Measurements from ENCODE around the gene ACOXL.

The ACOXL gene

DNA sequence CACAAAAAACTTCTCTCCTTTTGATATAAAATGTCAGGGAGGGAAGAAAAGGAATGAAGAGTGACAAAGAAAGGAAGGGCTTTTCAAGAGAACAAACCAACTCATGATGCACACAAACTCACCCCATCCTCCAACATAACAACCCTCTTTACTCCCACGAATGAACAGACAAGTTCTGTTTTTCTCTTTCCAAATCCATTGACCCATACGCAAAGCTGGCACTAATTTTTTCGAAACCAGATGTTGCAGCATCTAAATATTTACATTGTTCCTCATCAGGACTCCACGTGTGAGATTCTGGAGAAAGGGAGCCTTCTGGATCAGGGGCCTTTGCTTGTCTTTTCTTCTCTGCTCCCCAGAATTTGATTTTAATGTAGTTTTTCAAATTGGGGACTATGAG lies 245.0 kb downstream of the ACOXL start:
- H2BK5ac ChIP-seq (ENCODE audit: low read depth, low read length, poor library complexity, severe bottlenecking) = no peak overlapping the region
- WGBS = 43% methylated on average over 4 of the region's 4 CpGs
- H2AK5ac ChIP-seq (ENCODE audit: low read length, severe bottlenecking) = no peak overlapping the region
- H2BK15ac ChIP-seq (ENCODE audit: low read depth, poor library complexity, severe bottlenecking) = no peak overlapping the region
- no peak overlapping the region for H3K4me3 ChIP-seq (ENCODE audit: insufficient read depth in 1 of 2, low read depth in 1 of 2, low read length in 2 of 2)
- no peak overlapping the region for H4K8ac ChIP-seq (ENCODE audit: low read length)
- H3K4me2 ChIP-seq (ENCODE audit: low read length, poor library complexity, severe bottlenecking) = no peak overlapping the region
- H4K91ac ChIP-seq (ENCODE audit: low read length) = no peak overlapping the region
- no peak overlapping the region for H3K9ac ChIP-seq (ENCODE audit: low read length)
- H3K79me1 ChIP-seq (replicated peaks; ENCODE audit: low read length, poor library complexity, severe bottlenecking) = no peaks in the 10 kb centered on the region
- H3K36me3 ChIP-seq (ENCODE audit: control insufficient read depth in 1 of 2, insufficient read depth in 2 of 2, low read depth in 1 of 2, low read length in 2 of 2) = no peaks in the 10 kb centered on the region
- no peaks in the 10 kb centered on the region for H3K4me1 ChIP-seq (ENCODE audit: control insufficient read depth, insufficient read depth, low read depth, low read length)
- H3K23ac ChIP-seq (ENCODE audit: low read length in 2 of 2) = no peak overlapping the region
- H2AFZ ChIP-seq (ENCODE audit: low read depth, low read length) = no peak overlapping the region
- no peak overlapping the region for H3K27ac ChIP-seq (ENCODE audit: low read length, poor library complexity, severe bottlenecking)
- no peak overlapping the region for H2BK12ac ChIP-seq (ENCODE audit: low read length in 2 of 2)
- H2BK120ac ChIP-seq (ENCODE audit: low read depth, low read length) = no peak overlapping the region
- H3K27me3 ChIP-seq (ENCODE audit: control insufficient read depth in 1 of 2, insufficient read depth in 1 of 2, low read length in 2 of 2) = peaks cover 32 to 35% of the 10 kb centered on the region in 2 experiments
- no peaks in the 10 kb centered on the region for H3K9me3 ChIP-seq (ENCODE audit: control insufficient read depth, low read length)
- H3K14ac ChIP-seq (ENCODE audit: low read length in 2 of 2) = no peak overlapping the region
- H3K4ac ChIP-seq (ENCODE audit: low read depth in 1 of 2, low read length in 2 of 2) = no peak overlapping the region
- no peak overlapping the region for H3K18ac ChIP-seq (ENCODE audit: low read depth in 1 of 2, low read length in 2 of 2)
- no peak for DNase-seq

GRCh38 chr2:110978148-110978547 lies 245.8 kb downstream of the ACOXL start:
- no peak overlapping the region for H4K91ac ChIP-seq (ENCODE audit: low read length)
- H3K27ac ChIP-seq (ENCODE audit: low read length, poor library complexity, severe bottlenecking) = no peak overlapping the region
- no peak overlapping the region for H2AFZ ChIP-seq (ENCODE audit: low read depth, low read length)
- H3K18ac ChIP-seq (ENCODE audit: low read depth in 1 of 2, low read length in 2 of 2) = no peak overlapping the region
- H3K4me3 ChIP-seq (ENCODE audit: insufficient read depth in 1 of 2, low read depth in 1 of 2, low read length in 2 of 2) = no peak overlapping the region
- H3K14ac ChIP-seq (ENCODE audit: low read length in 2 of 2) = no peak overlapping the region
- H2AK5ac ChIP-seq (ENCODE audit: low read length, severe bottlenecking) = no peak overlapping the region
- no peak overlapping the region for H2BK12ac ChIP-seq (ENCODE audit: low read length in 2 of 2)
- H3K4me1 ChIP-seq (ENCODE audit: control insufficient read depth, insufficient read depth, low read depth, low read length) = no peaks in the 10 kb centered on the region
- H3K4ac ChIP-seq (ENCODE audit: low read depth in 1 of 2, low read length in 2 of 2) = no peak overlapping the region
- no peaks in the 10 kb centered on the region for H3K36me3 ChIP-seq (ENCODE audit: control insufficient read depth in 1 of 2, insufficient read depth in 2 of 2, low read depth in 1 of 2, low read length in 2 of 2)
- H3K27me3 ChIP-seq (ENCODE audit: control insufficient read depth in 1 of 2, insufficient read depth in 1 of 2, low read length in 2 of 2) = peaks cover 33 to 40% of the 10 kb centered on the region in 2 experiments
- no peak overlapping the region for H2BK15ac ChIP-seq (ENCODE audit: low read depth, poor library complexity, severe bottlenecking)
- 83% methylated on average over 6 of the region's 6 CpGs for WGBS
- no peak for DNase-seq
- H2BK5ac ChIP-seq (ENCODE audit: low read depth, low read length, poor library complexity, severe bottlenecking) = no peak overlapping the region
- no peak overlapping the region for H3K23ac ChIP-seq (ENCODE audit: low read length in 2 of 2)
- no peak overlapping the region for H3K4me2 ChIP-seq (ENCODE audit: low read length, poor library complexity, severe bottlenecking)
- H4K8ac ChIP-seq (ENCODE audit: low read length) = no peak overlapping the region
- no peak overlapping the region for H2BK120ac ChIP-seq (ENCODE audit: low read depth, low read length)
- no peaks in the 10 kb centered on the region for H3K79me1 ChIP-seq (replicated peaks; ENCODE audit: low read length, poor library complexity, severe bottlenecking)
- no peaks in the 10 kb centered on the region for H3K9me3 ChIP-seq (ENCODE audit: control insufficient read depth, low read length)
- no peak overlapping the region for H3K9ac ChIP-seq (ENCODE audit: low read length)

DNA sequence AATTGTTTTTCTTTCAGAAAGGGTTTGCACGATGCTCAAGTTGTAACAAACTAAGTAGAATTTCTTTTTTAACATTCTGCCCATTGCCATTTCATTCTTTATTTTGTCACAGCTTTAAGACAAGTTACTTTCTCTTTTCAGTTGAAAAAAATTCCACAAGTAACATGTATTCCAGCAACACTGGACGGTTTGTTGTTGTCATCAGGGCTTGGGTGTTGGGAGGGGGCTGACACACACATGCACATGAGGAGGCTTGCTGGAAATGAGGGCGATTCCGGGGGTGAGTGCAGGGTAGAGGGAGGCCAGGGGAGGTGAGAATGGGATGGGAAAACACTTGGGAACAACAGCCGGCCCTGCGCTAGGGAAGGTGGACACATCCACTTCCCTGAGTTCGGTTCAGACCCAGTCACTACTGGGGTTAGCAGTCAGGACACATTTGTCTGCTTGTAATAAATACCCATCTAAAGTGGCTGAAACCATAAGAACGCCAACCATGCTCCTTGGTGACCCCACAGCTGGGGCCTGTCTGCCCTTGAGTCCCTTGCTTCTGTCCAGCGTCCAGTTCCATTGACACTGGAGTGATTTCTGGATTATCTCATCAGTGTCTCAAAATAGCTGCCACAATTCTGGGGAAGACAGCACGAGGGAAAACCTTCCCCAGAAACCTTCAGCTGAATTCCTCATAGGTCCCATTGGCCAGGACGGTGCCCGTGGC lies 246.5 kb downstream of the ACOXL start:
- no peak overlapping the region for H3K9ac ChIP-seq (ENCODE audit: low read length)
- WGBS = 50% methylated on average over 10 of the region's 12 CpGs
- no peak overlapping the region for H2AK5ac ChIP-seq (ENCODE audit: low read length, severe bottlenecking)
- H3K14ac ChIP-seq (ENCODE audit: low read length in 2 of 2) = peak overlapping the region in 1 of 2 experiments; percentile 33
- no peak overlapping the region for H3K4me2 ChIP-seq (ENCODE audit: low read length, poor library complexity, severe bottlenecking)
- DNase-seq = peak; percentile 3
- H2BK5ac ChIP-seq (ENCODE audit: low read depth, low read length, poor library complexity, severe bottlenecking) = no peak overlapping the region
- no peak overlapping the region for H3K18ac ChIP-seq (ENCODE audit: low read depth in 1 of 2, low read length in 2 of 2)
- no peaks in the 10 kb centered on the region for H3K79me1 ChIP-seq (replicated peaks; ENCODE audit: low read length, poor library complexity, severe bottlenecking)
- no peak overlapping the region for H3K4me3 ChIP-seq (ENCODE audit: insufficient read depth in 1 of 2, low read depth in 1 of 2, low read length in 2 of 2)
- H4K8ac ChIP-seq (ENCODE audit: low read length) = no peak overlapping the region
- no peak overlapping the region for H2BK15ac ChIP-seq (ENCODE audit: low read depth, poor library complexity, severe bottlenecking)
- no peaks in the 10 kb centered on the region for H3K4me1 ChIP-seq (ENCODE audit: control insufficient read depth, insufficient read depth, low read depth, low read length)
- H3K23ac ChIP-seq (ENCODE audit: low read length in 2 of 2) = no peak overlapping the region
- no peak overlapping the region for H4K91ac ChIP-seq (ENCODE audit: low read length)
- no peak overlapping the region for H3K27ac ChIP-seq (ENCODE audit: low read length, poor library complexity, severe bottlenecking)
- no peaks in the 10 kb centered on the region for H3K36me3 ChIP-seq (ENCODE audit: control insufficient read depth in 1 of 2, insufficient read depth in 2 of 2, low read depth in 1 of 2, low read length in 2 of 2)
- peaks cover 31 to 33% of the 10 kb centered on the region in 2 experiments for H3K27me3 ChIP-seq (ENCODE audit: control insufficient read depth in 1 of 2, insufficient read depth in 1 of 2, low read length in 2 of 2)
- no peak overlapping the region for H3K4ac ChIP-seq (ENCODE audit: low read depth in 1 of 2, low read length in 2 of 2)
- no peak overlapping the region for H2AFZ ChIP-seq (ENCODE audit: low read depth, low read length)
- H2BK12ac ChIP-seq (ENCODE audit: low read length in 2 of 2) = no peak overlapping the region
- no peaks in the 10 kb centered on the region for H3K9me3 ChIP-seq (ENCODE audit: control insufficient read depth, low read length)
- no peak overlapping the region for H2BK120ac ChIP-seq (ENCODE audit: low read depth, low read length)

GRCh38 chr2:110979471-110980338 lies 247.3 kb downstream of the ACOXL start:
- no peak overlapping the region for H3K27ac ChIP-seq (ENCODE audit: low read length, poor library complexity, severe bottlenecking)
- no peak overlapping the region for H3K23ac ChIP-seq (ENCODE audit: low read length in 2 of 2)
- no peak for DNase-seq
- no peak overlapping the region for H3K4me3 ChIP-seq (ENCODE audit: insufficient read depth in 1 of 2, low read depth in 1 of 2, low read length in 2 of 2)
- no peak overlapping the region for H2AK5ac ChIP-seq (ENCODE audit: low read length, severe bottlenecking)
- H2BK12ac ChIP-seq (ENCODE audit: low read length in 2 of 2) = no peak overlapping the region
- H3K36me3 ChIP-seq (ENCODE audit: control insufficient read depth in 1 of 2, insufficient read depth in 2 of 2, low read depth in 1 of 2, low read length in 2 of 2) = no peaks in the 10 kb centered on the region
- no peak overlapping the region for H3K4ac ChIP-seq (ENCODE audit: low read depth in 1 of 2, low read length in 2 of 2)
- no peak overlapping the region for H4K91ac ChIP-seq (ENCODE audit: low read length)
- no peak overlapping the region for H2BK15ac ChIP-seq (ENCODE audit: low read depth, poor library complexity, severe bottlenecking)
- H2BK5ac ChIP-seq (ENCODE audit: low read depth, low read length, poor library complexity, severe bottlenecking) = no peak overlapping the region
- no peaks in the 10 kb centered on the region for H3K79me1 ChIP-seq (replicated peaks; ENCODE audit: low read length, poor library complexity, severe bottlenecking)
- H2AFZ ChIP-seq (ENCODE audit: low read depth, low read length) = no peak overlapping the region
- H3K18ac ChIP-seq (ENCODE audit: low read depth in 1 of 2, low read length in 2 of 2) = no peak overlapping the region
- 89% methylated on average over 10 of the region's 10 CpGs for WGBS
- H3K14ac ChIP-seq (ENCODE audit: low read length in 2 of 2) = peak overlapping the region in 1 of 2 experiments; percentile 33
- H4K8ac ChIP-seq (ENCODE audit: low read length) = no peak overlapping the region
- no peak overlapping the region for H2BK120ac ChIP-seq (ENCODE audit: low read depth, low read length)
- H3K4me1 ChIP-seq (ENCODE audit: control insufficient read depth, insufficient read depth, low read depth, low read length) = no peaks in the 10 kb centered on the region
- no peaks in the 10 kb centered on the region for H3K9me3 ChIP-seq (ENCODE audit: control insufficient read depth, low read length)
- H3K4me2 ChIP-seq (ENCODE audit: low read length, poor library complexity, severe bottlenecking) = no peak overlapping the region
- H3K27me3 ChIP-seq (ENCODE audit: control insufficient read depth in 1 of 2, insufficient read depth in 1 of 2, low read length in 2 of 2) = peaks cover 24 to 26% of the 10 kb centered on the region in 2 experiments
- no peak overlapping the region for H3K9ac ChIP-seq (ENCODE audit: low read length)

Data from mesenchymal stem cell (in vitro differentiated cells and primary cell).